HFF-Myc (cell line): ENCODE data around the gene PGAP3.

Experiments used
- DNase-seq: peaks from one replicate; pipeline ENCODE4 v3.0.0-alpha.2; 2011; ENCODE audit warnings: low read depth; ENCODE audit errors: extremely low read depth
- H3K4me3 ChIP-seq: replicated peaks from 2 replicates; pipeline ENCODE4 v1.5.1; 2011; ENCODE audit warnings: low read depth, mild to moderate bottlenecking, control low read depth, low read length
- TF ChIP-seq, protein P1 (sequence below): IDR thresholded peaks from 2 replicates; pipeline ENCODE4 v1.5.1; 2012; ENCODE audit warnings: mild to moderate bottlenecking, low read depth, low read length, control low read depth; ENCODE audit errors: missing control alignments

The PGAP3 gene

GRCh38 chr17:39653662-39654331 lies 34.1 kb downstream of the PGAP3 start:
- TF ChIP-seq, protein P1, sequence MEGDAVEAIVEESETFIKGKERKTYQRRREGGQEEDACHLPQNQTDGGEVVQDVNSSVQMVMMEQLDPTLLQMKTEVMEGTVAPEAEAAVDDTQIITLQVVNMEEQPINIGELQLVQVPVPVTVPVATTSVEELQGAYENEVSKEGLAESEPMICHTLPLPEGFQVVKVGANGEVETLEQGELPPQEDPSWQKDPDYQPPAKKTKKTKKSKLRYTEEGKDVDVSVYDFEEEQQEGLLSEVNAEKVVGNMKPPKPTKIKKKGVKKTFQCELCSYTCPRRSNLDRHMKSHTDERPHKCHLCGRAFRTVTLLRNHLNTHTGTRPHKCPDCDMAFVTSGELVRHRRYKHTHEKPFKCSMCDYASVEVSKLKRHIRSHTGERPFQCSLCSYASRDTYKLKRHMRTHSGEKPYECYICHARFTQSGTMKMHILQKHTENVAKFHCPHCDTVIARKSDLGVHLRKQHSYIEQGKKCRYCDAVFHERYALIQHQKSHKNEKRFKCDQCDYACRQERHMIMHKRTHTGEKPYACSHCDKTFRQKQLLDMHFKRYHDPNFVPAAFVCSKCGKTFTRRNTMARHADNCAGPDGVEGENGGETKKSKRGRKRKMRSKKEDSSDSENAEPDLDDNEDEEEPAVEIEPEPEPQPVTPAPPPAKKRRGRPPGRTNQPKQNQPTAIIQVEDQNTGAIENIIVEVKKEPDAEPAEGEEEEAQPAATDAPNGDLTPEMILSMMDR: peak; percentile 96
- DNase-seq: no peak
- H3K4me3 ChIP-seq: no peak overlapping the region

DNA sequence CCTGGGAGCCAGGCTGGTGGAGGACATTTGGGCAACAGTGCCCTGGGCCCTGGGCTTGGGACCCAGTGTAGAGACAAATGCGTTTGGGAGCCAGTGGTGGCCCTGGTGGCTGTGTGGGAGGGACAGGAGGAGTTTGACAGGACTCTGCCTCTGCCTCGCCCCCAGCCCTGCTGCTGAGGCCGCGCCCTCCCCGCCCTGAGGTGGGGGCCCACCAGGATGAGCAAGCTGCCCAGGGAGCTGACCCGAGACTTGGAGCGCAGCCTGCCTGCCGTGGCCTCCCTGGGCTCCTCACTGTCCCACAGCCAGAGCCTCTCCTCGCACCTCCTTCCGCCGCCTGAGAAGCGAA lies 34.6 kb downstream of the PGAP3 start:
- DNase-seq: no peak
- H3K4me3 ChIP-seq: no peak overlapping the region
- TF ChIP-seq, protein P1: no peak

DNA sequence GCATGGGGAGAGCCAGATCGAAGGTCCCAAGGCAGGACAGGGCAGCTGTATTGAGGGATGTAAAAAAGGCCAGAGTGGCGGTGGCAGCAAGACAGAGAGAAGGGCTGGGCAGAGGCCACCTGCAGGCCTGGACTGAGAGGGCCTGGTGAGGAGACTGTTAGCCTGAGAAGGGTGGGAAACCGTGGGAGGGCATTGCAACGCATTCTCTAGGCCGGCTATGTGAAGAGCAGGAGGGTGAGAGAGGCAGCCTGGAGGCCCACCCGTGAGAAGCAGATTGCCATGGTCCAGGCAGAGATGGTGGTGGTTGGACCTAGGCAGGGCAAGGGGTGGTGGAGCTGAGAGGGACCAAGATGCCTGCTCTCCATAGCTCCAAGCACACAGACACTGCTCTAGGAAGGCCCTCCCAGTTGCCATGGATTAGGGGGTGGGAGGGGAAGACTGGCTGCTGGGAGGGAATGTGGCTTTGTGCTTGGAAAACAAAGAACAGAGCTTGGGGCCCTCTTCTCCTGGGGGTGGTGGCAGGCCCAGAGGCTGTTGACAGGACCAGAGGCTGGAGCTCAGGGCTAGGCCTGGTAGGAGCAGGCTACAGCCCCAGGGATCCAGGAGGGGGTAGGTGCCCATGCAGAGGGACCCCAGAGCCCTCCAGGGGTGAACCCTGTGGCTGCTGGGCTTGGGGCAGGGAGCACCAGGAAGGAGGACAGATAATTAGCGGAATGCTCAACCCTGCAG lies 35.1 kb downstream of the PGAP3 start:
- no peak overlapping the region for H3K4me3 ChIP-seq
- DNase-seq: no peak

GRCh38 chr17:39651923-39652586 lies 35.8 kb downstream of the PGAP3 start:
- TF ChIP-seq, protein P1: no peak
- no peak for DNase-seq
- no peak overlapping the region for H3K4me3 ChIP-seq

More for the DNA sequence above, 35.1 kb downstream of the PGAP3 start:
- TF ChIP-seq, protein P1: no peak

DNA sequence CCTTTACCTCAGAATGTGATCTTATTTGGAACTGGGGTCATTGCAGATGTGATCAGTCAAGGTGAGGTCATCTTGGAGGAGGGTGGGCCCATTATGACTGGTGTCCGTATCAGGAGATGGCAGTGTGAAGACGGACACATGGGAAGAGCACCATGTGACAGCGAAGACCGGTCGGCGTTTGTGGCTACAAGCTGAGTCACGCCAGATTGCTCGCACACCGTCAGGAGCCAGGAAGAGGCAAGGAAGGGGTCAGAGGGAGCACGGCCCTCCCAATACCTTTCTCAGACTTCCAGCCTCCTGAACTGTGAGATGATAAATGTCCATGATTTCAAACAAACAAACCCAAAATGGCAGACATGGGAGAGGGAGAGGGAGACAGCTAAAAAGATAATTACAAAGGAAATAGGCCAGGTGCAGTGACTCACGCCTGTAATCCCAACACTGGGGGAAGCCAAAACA lies 37.7 kb downstream of the PGAP3 start:
- no peak for DNase-seq
- TF ChIP-seq, protein P1: no peak

GRCh38 chr17:39648616-39649366 lies 39.1 kb downstream of the PGAP3 start:
- no peak for DNase-seq
- H3K4me3 ChIP-seq: no peak overlapping the region
- TF ChIP-seq, protein P1: no peak

More for the DNA sequence above, 37.7 kb downstream of the PGAP3 start:
- H3K4me3 ChIP-seq: no peak overlapping the region
